Activated CD4-positive, CD25-positive, alpha-beta regulatory T cell treated with anti-CD3 and anti-CD28 coated beads, Interleukin-2, amount 50 U/mL, for 16 hours (primary cell): ENCODE measurements around the gene SLC13A5.
"Not testable (repeated sequence)": the region's sequence is repeated elsewhere in the genome, so short reads cannot be mapped to it uniquely, and the experiment has no call there.

Source experiments
- DNase-seq: peaks from one replicate; pipeline ENCODE4 v3.0.0-alpha.2; 2020; ENCODE audit warnings: low read depth, low spot score

Gene SLC13A5

GRCh38 chr17:6713130-6713917 is at the start of gene SLC13A5:
SLC13A5 (minus strand) TSS chr17:6713369; CDS start chr17:6713333, 36 bp downstream.
- no peak for DNase-seq

GRCh38 chr17:6761779-6762178 is 48.6 kb upstream of the SLC13A5 start:
- no peak for DNase-seq

DNA sequence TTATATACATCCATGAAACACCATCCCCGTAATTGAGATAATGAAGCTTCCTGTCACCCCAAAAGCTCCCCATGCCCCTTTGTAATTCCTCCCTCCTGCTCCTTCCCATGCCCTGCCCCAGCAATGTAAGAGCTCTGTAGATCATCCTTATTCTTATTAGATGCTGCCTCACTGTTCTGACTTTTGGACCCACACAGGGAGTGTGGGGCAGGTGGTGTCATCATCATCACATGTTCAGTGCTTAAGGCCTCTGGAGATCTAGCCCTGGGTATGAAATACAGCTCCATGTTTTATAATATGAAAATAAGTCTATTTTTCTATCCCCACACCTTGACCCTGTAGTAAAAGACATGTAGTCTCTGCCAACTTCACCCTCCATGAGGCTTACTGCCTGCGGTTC is 44.6 kb upstream of the SLC13A5 start:
- no peak for DNase-seq

DNA sequence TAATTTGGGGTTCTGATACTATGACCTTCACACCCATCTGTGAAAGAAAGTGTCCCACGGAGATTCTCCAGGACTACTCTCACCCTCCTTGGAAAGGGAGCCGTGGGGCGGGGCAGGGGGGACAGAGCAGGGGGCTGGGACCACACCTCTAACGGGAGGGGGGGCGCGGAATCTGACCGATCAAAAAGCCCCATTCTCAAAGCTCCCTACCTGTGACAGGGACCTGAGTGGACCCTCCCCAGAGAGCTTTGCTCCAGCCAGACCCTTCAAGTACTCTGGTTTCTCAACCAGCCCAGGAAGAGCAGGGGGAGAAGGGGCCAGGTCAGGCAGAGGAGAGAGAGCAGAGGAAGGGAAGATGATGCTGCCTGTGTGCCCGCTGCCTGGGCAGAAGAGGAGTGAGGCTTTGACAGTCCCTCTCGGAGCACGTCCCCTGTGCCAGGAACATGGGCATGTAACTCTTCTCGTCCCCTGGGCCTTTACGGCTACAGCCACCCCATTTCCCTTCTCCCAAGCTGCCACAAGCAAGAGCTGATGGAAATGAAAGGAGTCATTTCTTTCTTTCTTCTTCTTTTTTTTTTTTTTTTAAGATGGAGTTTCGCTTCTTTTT is 43.4 kb upstream of the SLC13A5 start:
- no peak for DNase-seq

DNA sequence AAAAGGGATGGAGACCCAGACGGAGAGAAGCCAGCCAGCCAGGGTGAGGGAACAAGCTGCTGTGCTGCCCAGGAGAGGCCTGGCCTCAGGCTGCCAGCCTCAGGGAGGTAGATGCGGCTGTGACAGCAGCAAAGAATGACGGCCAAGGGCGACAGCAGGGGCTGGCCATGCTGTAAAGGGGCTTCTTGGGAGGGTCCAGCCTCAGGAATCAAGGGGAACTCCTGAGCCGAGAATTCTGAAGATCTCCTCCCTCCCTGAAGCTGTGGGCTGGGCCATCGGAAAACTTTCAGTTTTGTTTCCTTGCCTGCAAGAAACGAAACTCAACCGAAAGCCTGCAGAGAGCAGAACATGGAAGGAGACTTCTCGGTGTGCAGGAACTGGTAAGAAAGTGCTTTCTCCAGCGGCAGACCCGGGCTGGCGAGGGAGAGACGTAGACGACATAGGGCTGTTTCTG is 42.6 kb upstream of the SLC13A5 start, which contains the start of gene XAF1:
Gene XAF1 (plus strand): TSS at position 316 of the 454 bp plus-strand sequence. CDS start 33 bp downstream, at position 349.
- peak; percentile 24 for DNase-seq

- DNase-seq = no peak
These were observed 42.1 kb upstream of the SLC13A5 start for GRCh38 chr17:6755281-6755680.

GRCh38 chr17:6753546-6753945 is 40.4 kb upstream of the SLC13A5 start:
- no peak for DNase-seq

- DNase-seq = no peak
These were observed 39.9 kb upstream of the SLC13A5 start for GRCh38 chr17:6753006-6753445.

DNA sequence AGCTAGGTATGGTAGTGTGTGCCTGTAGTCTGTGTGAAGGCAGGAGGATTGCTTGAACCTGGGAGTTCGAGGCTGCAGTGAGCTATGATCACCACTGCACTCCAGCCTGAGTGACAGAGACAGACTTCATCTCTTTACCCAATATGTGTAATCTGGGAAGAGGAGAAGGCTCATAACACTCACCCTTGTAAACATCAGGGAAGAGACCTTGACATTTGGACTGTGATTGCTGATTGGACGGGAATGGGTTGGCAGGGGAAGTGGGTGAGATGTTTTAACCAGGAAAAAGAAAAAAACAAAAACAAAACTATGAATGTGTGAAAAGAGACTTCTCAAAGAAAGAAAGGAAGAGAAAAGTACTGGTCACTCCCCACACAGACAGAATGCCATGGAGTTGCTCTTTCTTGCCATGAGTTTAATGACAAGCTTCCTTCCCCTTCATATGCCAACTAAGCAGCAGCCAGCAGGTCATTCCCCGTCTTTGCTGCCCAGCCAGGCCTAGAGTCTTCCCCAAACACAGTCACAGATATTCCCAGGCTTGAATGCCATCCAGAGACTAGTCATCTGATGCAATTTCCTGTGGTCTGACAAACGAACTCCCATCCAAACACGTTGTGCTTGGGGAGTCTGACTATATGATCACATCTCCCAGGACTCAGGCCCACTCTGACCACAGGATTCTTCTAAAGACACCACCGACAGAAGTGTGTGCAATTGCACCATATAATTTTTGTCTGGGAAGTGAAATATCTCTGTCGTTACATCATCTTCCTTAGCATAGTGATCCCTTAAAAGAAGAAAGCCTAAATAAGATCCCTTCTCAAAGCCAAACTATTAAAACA is 39.1 kb upstream of the SLC13A5 start:
- no peak for DNase-seq

DNA sequence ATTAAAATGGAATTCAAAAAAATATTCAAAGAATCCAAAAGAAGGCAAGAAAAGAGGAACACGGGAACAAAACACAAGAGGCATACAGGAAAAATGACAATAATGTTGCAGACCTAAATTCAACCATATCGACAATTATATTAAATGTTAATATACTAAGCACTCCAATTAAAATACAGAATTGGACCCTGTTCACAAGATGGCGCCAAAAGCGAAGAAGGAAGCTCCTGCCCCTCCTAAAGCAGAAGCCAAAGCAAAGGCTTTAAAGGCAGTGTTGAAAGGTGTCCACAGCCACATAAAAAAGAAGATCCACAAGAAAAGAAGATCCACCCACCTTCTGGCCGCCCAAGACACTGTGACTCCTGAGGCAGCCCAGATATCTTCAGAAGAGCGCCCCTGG is 36.4 kb upstream of the SLC13A5 start:
- no peak for DNase-seq

- no peak for DNase-seq
These were observed 35.4 kb upstream of the SLC13A5 start for GRCh38 chr17:6748617-6749016.

DNA sequence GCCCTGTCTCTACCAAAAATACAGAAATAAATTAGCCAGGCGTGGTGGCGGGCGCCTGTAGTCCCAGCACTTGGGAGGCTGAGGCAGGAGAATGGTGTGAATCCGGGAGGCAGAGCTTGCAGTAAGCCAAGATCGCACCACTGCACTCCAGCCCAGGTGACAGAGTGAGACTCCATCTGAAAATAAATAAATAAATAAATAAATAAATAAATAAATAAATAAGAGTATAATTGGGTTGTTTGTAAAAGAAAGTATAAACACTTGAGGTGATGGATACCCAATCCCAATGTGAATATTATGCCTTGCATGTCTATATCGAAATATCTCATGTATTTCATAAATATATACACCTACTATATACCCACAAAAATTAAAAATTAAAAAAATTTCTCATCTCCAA is 33.5 kb upstream of the SLC13A5 start:
- not testable (repeated sequence) for DNase-seq

DNA sequence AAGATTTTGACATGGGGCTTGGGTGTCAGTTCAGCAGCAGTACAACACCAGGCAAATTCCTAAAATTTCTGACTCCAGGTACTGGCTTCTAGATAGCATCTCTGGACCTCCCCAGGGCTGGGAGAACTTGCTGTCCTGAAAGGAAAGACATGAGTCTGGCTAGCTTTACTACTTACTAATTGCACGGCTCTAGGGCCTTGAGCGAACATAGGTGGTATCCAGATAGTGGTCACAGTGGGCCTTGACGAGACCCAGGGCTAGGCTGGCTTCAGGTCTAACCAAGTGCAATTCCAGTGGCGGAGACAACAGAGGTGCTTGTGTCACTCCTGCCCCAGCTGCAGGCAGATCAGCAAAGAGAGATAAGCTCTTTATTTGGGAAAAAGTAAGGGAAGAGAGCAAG is 16.4 kb upstream of the SLC13A5 start:
- no peak for DNase-seq

DNA sequence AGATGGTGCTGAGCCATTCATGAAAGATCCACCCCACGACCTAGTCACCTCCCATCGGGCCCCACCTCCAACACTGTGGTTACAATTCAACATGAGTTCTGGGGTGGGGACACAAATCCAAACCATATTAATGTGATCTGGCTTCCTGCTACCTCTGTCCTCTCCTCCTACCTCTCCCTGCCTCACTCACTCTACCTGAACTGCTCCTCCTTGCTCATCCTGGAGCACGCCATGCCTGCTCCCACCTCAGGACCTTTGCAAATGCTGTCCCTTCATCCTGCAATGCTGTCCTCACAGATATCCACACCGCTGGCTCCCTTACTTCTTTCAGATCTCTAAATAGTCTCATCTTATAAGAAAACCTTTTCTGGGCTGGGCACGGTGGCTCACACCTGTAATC is 10.8 kb upstream of the SLC13A5 start:
- DNase-seq = no peak

DNA sequence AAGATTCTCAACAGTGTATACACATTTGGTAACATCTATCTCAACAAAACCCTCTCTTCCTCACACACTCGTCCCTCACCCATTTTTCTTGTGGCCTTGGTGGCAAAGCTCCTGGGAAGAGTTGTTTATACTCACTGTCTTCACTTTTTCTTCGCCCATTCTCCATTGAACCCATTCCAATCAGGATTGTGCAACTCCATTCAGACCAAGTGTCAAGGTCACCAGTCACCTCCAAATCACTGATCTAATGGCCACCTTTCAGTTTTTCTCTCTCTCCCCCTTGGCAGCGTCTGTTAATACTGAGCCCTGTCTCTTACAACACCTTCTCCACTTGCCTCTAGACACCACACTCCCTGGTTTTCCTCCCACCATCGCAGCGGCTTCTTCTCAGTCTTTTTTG is 8.6 kb upstream of the SLC13A5 start:
- no peak for DNase-seq

GRCh38 chr17:6716736-6717135 is 3.6 kb upstream of the SLC13A5 start:
- DNase-seq = no peak

DNA sequence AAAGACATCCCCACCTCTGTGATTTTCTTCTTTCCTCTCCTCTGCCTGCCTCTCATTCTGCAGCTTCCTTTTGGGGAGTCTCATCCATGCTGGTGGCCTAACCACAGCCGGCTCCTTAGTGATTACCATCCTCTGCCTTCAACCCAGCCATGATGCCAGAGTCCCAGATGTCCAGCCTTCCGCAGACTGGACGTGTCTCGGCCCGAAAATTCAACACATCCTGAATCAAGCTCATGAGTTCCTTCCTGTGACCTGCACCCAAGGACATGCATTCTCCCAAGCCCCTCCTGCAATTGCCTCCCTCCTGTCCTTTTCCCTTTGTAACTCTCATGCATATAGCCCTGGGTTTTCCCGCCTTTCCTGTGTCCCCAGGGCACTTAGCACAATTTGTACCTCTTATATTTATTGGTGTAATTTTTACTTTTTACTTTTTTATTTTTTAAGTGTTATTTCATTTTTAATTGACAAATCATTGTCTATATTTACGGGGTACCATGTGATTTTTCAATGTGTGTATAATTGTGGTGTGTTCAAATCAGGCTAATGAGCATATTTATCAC is 1.2 kb upstream of the SLC13A5 start:
- DNase-seq = no peak

GRCh38 chr17:6713918-6714271 is 726 bp upstream of the SLC13A5 start:
- no peak for DNase-seq

- no peak for DNase-seq
These were observed 377 bp downstream of the SLC13A5 start for GRCh38 chr17:6712854-6713129.

GRCh38 chr17:6712058-6712853 is 913 bp downstream of the SLC13A5 start:
- no peak for DNase-seq

GRCh38 chr17:6711681-6712057 is 1.5 kb downstream of the SLC13A5 start:
- DNase-seq = no peak
